ENCODE measurements around the gene ZNF518B.
"Not testable (repeated sequence)": the region's sequence is repeated elsewhere in the genome, so short reads cannot be mapped to it uniquely, and the experiment has no call there.

ZNF518B gene

GRCh38 chr4:10458177-10458576 is 951 bp upstream of the ZNF518B start:
- no peak for DNase-seq (ENCODE audit: low read depth, low spot score)

GRCh38 chr4:10456595-10457254 is 501 bp downstream of the ZNF518B start:
- DNase-seq (ENCODE audit: low read depth, low spot score), result peak; percentile 21

GRCh38 chr4:10456260-10456594 is 999 bp downstream of the ZNF518B start:
- no peak for DNase-seq (ENCODE audit: low read depth, low spot score)

GRCh38 chr4:10455133-10455532 is 2.1 kb downstream of the ZNF518B start:
- DNase-seq (ENCODE audit: low read depth, low spot score), result no peak

GRCh38 chr4:10454726-10455125 is 2.5 kb downstream of the ZNF518B start:
- no peak for DNase-seq (ENCODE audit: low read depth, low spot score)

- no peak for DNase-seq (ENCODE audit: low read depth, low spot score)
Measured at GRCh38 chr4:10454121-10454520, 3.1 kb downstream of the ZNF518B start.

- DNase-seq (ENCODE audit: low read depth, low spot score), result no peak
Measured at GRCh38 chr4:10448991-10449390, 8.2 kb downstream of the ZNF518B start.

- no peak for DNase-seq (ENCODE audit: low read depth, low spot score)
Measured at GRCh38 chr4:10442976-10443375, 14.2 kb downstream of the ZNF518B start.

- no peak for DNase-seq (ENCODE audit: low read depth, low spot score)
Measured at GRCh38 chr4:10441512-10441911, 15.7 kb downstream of the ZNF518B start.

- no peak for DNase-seq (ENCODE audit: low read depth, low spot score)
Measured at GRCh38 chr4:10438924-10439323, 18.3 kb downstream of the ZNF518B start.

- no peak for DNase-seq (ENCODE audit: low read depth, low spot score)
Measured at GRCh38 chr4:10437735-10438134, 19.5 kb downstream of the ZNF518B start.

- not testable (repeated sequence) for DNase-seq (ENCODE audit: low read depth, low spot score)
Measured at GRCh38 chr4:10427680-10428079, 29.5 kb downstream of the ZNF518B start.

- DNase-seq (ENCODE audit: low read depth, low spot score), result no peak
Measured at GRCh38 chr4:10421344-10422055, 35.7 kb downstream of the ZNF518B start.

GRCh38 chr4:10417740-10418139 is 39.5 kb downstream of the ZNF518B start:
- no peak for DNase-seq (ENCODE audit: low read depth, low spot score)

GRCh38 chr4:10416441-10416840 is 40.8 kb downstream of the ZNF518B start:
- no peak for DNase-seq (ENCODE audit: low read depth, low spot score)

GRCh38 chr4:10413177-10413576 is 44.0 kb downstream of the ZNF518B start:
- DNase-seq (ENCODE audit: low read depth, low spot score), result no peak

- no peak for DNase-seq (ENCODE audit: low read depth, low spot score)
Measured at GRCh38 chr4:10405672-10406071, 51.6 kb downstream of the ZNF518B start.

- no peak for DNase-seq (ENCODE audit: low read depth, low spot score)
Measured at GRCh38 chr4:10403633-10404445, 53.4 kb downstream of the ZNF518B start.

GRCh38 chr4:10395971-10396580 is 61.1 kb downstream of the ZNF518B start:
- no peak for DNase-seq (ENCODE audit: low read depth, low spot score)

All from activated naive CD8-positive, alpha-beta T cell treated with anti-CD3 and anti-CD28 coated beads, Interleukin-2, amount 50 U/mL, for 16 hours (primary cell).